Left colon (tissue), 2 donors: ENCODE measurements around the gene NPAS3. TPM values are rescaled to one million over a fixed set of nuclear protein-coding genes. Genes with fewer than 3 reads are reported as not detected.

Experiments used
- ATAC-seq: fragments of 200-7000 bp; cut with Tn5 transposase; one replicate; pipeline ENCODE4 v1.9.1; 2020; ENCODE audit warnings: mild to moderate bottlenecking, moderate library complexity
- DNase-seq, 2 donors: peaks; one replicate each; pipeline ENCODE4 v3.0.0-alpha.2; 2020
- intact Hi-C, 2 donors: fragments of 100-400 bp; cut with DNase I in 1 of 2; cut with micrococcal nuclease in 1 of 2; formaldehyde crosslinking; loops; one replicate each; pipeline versions ENCODE4 v1.11.2 to v1.14.0; 2022; cut with DNase I, micrococcal nuclease
- total RNA-seq, 2 donors: library from RNA; stranded (reverse); fragmentation: NEBNext Ultra II Directional; extraction: Animal tissue kit (Norgen Biotek cat#: 25700); gene quantifications; one replicate each; pipeline ENCODE4 v1.2.1, GENCODE V29; 2021
- donor health status: DM: no; HTN: no; CAD: no.
- donor health status: DM: yes; HTN: yes; CAD: no.

The NPAS3 gene
- total RNA-seq, 2 donors from 2014 or later: 0.37 to 1.6 TPM

GRCh38 chr14:33598582-33598981 is 659.9 kb downstream of the NPAS3 start:
- no peak for ATAC-seq
- intact Hi-C loops: no loop called here
- DNase-seq: no peak

- DNase-seq: no peak
- intact Hi-C loops: no loop called here
- ATAC-seq: no peak
Measured at GRCh38 chr14:33602396-33602795, 663.7 kb downstream of the NPAS3 start.

GRCh38 chr14:33606591-33606990 is 667.9 kb downstream of the NPAS3 start:
- DNase-seq (no peak), ATAC-seq (no peak)
- intact Hi-C loops: no loop called here

- ATAC-seq: no peak
- DNase-seq: no peak
- intact Hi-C loops: no loop called here
Measured at GRCh38 chr14:33609582-33609981, 670.9 kb downstream of the NPAS3 start.

GRCh38 chr14:33610121-33610520 is 671.4 kb downstream of the NPAS3 start:
- intact Hi-C loops: no loop called here
- DNase-seq: no peak

GRCh38 chr14:33611405-33612196 is 672.9 kb downstream of the NPAS3 start:
- DNase-seq: no peak
- no peak for ATAC-seq
- intact Hi-C loops: no loop called here

More at GRCh38 chr14:33610121-33610520, 671.4 kb downstream of the NPAS3 start:
- no peak for ATAC-seq

- no peak for ATAC-seq
- intact Hi-C loops: no loop called here
- no peak for DNase-seq
Measured at GRCh38 chr14:33612197-33612505, 673.5 kb downstream of the NPAS3 start.

- ATAC-seq (no peak), DNase-seq (no peak)
- intact Hi-C loops: no loop called here
Measured at GRCh38 chr14:33617154-33617553, 678.5 kb downstream of the NPAS3 start.

- ATAC-seq (no peak), DNase-seq (no peak)
- intact Hi-C loops: no loop called here
Measured at GRCh38 chr14:33618361-33619105, 679.9 kb downstream of the NPAS3 start.

- no peak for DNase-seq
- intact Hi-C loops: no loop called here
- ATAC-seq: no peak
Measured at GRCh38 chr14:33622496-33622895, 683.8 kb downstream of the NPAS3 start.

GRCh38 chr14:33629792-33630191 is 691.1 kb downstream of the NPAS3 start:
- intact Hi-C loops: no loop called here
- DNase-seq: no peak
- ATAC-seq: no peak

- ATAC-seq (no peak), DNase-seq (no peak)
- intact Hi-C loops: no loop called here
Measured at GRCh38 chr14:33631021-33631420, 692.3 kb downstream of the NPAS3 start.

GRCh38 chr14:33631441-33631840 is 692.8 kb downstream of the NPAS3 start:
- no peak for ATAC-seq
- intact Hi-C loops: no loop called here
- DNase-seq: no peak

- intact Hi-C loops: no loop called here
- ATAC-seq (no peak), DNase-seq (no peak)
Measured at GRCh38 chr14:33634631-33635030, 696.0 kb downstream of the NPAS3 start.

- intact Hi-C loops: no loop called here
- ATAC-seq (no peak), DNase-seq (no peak)
Measured at GRCh38 chr14:33636716-33637115, 698.0 kb downstream of the NPAS3 start.

- intact Hi-C loops: no loop called here
- no peak for ATAC-seq
Measured at GRCh38 chr14:33642080-33642479, 703.4 kb downstream of the NPAS3 start.

GRCh38 chr14:33642691-33643244 is 704.1 kb downstream of the NPAS3 start:
- no peak for DNase-seq
- ATAC-seq: no peak
- intact Hi-C loops: no loop called here

More at GRCh38 chr14:33642080-33642479, 703.4 kb downstream of the NPAS3 start:
- no peak for DNase-seq

- intact Hi-C loops: no loop called here
- DNase-seq (no peak), ATAC-seq (no peak)
Measured at GRCh38 chr14:33643426-33644181, 704.9 kb downstream of the NPAS3 start.

GRCh38 chr14:33646692-33647260 is 708.1 kb downstream of the NPAS3 start:
- intact Hi-C loops: no loop called here
- DNase-seq (no peak), ATAC-seq (no peak)
